SK-N-SH (cell line): ENCODE measurements around the gene CPN2.

Source experiments
- FOSL2 ChIP-seq: IDR thresholded peaks from 2 replicates; pipeline ENCODE4 v1.4.0; 2012; ENCODE audit warnings: low read depth, mild to moderate bottlenecking, moderate library complexity, borderline replicate concordance
- RFX5 ChIP-seq: IDR thresholded peaks from 2 replicates; pipeline ENCODE4 v1.6.1; 2012; ENCODE audit warnings: mild to moderate bottlenecking, improper control_type of control experiment, low read length
- TF ChIP-seq, protein P1 (sequence below): IDR thresholded peaks from 2 replicates; pipeline ENCODE4 v1.6.1; 2012; ENCODE audit warnings: mild to moderate bottlenecking, low read depth, low read length, moderate library complexity
- TF ChIP-seq, protein P2 (sequence below): IDR thresholded peaks from 2 replicates; pipeline ENCODE4 v1.4.0; 2012; ENCODE audit warnings: low read depth, borderline replicate concordance

DNA sequence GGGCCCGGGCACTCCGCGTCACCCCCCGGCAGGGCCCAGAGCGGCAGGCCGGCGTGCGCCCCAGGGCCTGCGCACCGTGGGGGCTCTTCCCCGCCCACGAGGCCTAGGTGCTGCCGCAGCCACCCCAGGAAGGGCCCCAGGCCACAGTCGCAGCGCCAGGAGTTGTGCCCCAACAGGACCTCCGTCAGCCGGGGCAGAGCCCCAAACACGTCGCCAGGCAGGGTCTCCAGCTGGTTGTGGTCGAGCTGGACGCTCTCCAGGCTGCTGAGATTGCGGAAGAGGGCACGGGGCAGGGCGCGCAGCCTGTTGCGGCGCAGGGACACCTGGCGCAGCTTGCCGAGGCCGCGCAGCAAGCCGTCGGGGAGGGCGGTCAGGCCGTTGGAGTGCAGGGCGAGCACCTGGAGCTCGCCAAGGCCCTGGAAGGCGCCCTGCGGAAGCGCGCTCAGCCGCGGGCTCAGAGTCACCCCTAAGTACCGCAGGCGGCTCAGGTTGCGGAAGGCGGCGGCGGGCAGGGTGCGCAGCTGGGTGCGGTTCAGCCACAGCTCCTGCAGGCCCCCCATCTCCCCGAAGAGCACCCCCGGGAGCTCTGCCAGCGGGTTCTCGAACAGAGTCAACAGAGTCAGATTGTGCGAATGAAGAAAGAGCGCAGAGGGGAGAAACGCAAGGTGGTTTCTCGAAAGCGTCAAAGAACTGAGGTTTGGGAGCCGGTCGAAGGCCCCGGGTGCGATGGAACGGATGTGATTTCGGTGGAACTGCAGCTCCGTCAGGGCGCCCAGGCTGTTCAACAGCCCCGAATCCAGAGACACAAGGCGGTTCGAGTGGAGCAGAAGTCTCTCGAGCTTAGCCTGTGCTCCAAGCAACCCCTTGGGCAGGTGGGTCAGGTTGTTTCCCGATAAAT, 46.0 kb upstream of the CPN2 start:
- no peak for TF ChIP-seq RFX5
- TF ChIP-seq FOSL2: no peak
- TF ChIP-seq, protein P1, sequence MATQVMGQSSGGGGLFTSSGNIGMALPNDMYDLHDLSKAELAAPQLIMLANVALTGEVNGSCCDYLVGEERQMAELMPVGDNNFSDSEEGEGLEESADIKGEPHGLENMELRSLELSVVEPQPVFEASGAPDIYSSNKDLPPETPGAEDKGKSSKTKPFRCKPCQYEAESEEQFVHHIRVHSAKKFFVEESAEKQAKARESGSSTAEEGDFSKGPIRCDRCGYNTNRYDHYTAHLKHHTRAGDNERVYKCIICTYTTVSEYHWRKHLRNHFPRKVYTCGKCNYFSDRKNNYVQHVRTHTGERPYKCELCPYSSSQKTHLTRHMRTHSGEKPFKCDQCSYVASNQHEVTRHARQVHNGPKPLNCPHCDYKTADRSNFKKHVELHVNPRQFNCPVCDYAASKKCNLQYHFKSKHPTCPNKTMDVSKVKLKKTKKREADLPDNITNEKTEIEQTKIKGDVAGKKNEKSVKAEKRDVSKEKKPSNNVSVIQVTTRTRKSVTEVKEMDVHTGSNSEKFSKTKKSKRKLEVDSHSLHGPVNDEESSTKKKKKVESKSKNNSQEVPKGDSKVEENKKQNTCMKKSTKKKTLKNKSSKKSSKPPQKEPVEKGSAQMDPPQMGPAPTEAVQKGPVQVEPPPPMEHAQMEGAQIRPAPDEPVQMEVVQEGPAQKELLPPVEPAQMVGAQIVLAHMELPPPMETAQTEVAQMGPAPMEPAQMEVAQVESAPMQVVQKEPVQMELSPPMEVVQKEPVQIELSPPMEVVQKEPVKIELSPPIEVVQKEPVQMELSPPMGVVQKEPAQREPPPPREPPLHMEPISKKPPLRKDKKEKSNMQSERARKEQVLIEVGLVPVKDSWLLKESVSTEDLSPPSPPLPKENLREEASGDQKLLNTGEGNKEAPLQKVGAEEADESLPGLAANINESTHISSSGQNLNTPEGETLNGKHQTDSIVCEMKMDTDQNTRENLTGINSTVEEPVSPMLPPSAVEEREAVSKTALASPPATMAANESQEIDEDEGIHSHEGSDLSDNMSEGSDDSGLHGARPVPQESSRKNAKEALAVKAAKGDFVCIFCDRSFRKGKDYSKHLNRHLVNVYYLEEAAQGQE: no peak
- TF ChIP-seq, protein P2, sequence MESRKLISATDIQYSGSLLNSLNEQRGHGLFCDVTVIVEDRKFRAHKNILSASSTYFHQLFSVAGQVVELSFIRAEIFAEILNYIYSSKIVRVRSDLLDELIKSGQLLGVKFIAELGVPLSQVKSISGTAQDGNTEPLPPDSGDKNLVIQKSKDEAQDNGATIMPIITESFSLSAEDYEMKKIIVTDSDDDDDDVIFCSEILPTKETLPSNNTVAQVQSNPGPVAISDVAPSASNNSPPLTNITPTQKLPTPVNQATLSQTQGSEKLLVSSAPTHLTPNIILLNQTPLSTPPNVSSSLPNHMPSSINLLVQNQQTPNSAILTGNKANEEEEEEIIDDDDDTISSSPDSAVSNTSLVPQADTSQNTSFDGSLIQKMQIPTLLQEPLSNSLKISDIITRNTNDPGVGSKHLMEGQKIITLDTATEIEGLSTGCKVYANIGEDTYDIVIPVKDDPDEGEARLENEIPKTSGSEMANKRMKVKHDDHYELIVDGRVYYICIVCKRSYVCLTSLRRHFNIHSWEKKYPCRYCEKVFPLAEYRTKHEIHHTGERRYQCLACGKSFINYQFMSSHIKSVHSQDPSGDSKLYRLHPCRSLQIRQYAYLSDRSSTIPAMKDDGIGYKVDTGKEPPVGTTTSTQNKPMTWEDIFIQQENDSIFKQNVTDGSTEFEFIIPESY: no peak
